Measurements from ENCODE around the gene SMURF1.

SMURF1 gene

DNA sequence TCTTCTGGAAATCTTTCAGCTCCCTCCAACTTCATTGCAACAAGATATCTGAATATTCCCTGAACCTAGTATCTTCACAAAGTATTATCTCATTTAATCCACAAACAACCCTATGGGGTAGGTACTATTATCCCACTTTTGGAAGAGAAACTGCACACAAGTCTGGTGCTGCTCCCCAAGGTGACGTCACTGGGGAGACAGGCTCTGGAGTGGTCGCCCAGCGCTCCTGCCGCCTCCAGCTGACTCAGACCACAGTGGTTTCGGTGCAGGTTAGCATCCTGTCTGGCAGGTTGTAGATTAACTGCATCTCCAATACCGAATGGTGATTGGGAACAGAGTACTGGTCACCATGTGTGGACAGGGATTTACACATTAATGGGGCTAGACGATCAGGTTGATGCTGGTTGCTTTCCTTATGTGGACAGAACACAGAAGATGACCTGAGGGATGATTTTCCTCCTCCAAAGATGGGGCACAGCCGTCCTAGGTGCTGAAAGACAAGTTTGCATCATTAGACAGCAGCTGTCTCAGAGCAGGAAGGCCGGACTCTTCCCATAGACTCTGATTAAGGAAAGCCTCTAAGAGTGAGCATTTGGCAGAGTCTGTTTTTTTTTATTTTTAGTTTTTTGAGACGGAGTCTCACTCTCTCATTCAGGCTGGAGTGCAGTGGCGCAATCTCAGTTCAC, 137.0 kb downstream of the SMURF1 start:
- H3K27me3 Mint-ChIP-seq, result no peaks in the 10 kb centered on the region
- H3K4me3 Mint-ChIP-seq, result no peak overlapping the region
- peaks cover 34% of the 10 kb centered on the region for H3K36me3 Mint-ChIP-seq
- H3K9me3 Mint-ChIP-seq, result no peaks in the 10 kb centered on the region
- peaks cover 3% of the 10 kb centered on the region for H3K4me1 Mint-ChIP-seq
- no peak overlapping the region for H3K27ac Mint-ChIP-seq
- DNase-seq (ENCODE audit: low spot score in 2 of 2) (no peak), ATAC-seq (ENCODE audit: low read depth) (no peak)

DNA sequence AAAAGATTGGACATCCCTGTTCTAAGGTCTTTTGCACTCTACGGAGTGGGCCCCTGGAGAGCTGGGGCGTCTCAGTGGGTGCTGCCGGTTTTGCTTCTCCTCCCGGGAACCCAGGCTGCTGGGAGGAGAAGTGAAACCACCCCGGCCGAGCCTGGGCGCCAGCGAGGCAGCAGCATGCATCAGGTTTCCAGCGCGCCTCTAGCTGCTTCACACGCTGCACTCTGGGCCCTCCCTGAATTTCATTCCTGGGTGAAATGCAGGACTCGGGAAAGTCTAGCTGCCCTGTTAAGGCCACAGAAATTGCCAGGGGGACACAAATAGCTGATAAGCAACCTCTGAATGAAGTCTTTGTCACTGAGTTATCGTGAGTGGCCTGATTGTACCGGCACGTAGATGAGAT, 138.1 kb downstream of the SMURF1 start:
- peak; percentile 34 to 37 for DNase-seq (ENCODE audit: low spot score in 2 of 2)
- H3K4me3 Mint-ChIP-seq, result no peak overlapping the region
- H3K4me1 Mint-ChIP-seq, result peaks cover 3% of the 10 kb centered on the region
- H3K36me3 Mint-ChIP-seq, result peaks cover 40% of the 10 kb centered on the region
- H3K9me3 Mint-ChIP-seq, result no peaks in the 10 kb centered on the region
- H3K27me3 Mint-ChIP-seq, result no peaks in the 10 kb centered on the region
- peak overlapping the region; percentile 75 for H3K27ac Mint-ChIP-seq
- peak; percentile 95 for ATAC-seq (ENCODE audit: low read depth)

DNA sequence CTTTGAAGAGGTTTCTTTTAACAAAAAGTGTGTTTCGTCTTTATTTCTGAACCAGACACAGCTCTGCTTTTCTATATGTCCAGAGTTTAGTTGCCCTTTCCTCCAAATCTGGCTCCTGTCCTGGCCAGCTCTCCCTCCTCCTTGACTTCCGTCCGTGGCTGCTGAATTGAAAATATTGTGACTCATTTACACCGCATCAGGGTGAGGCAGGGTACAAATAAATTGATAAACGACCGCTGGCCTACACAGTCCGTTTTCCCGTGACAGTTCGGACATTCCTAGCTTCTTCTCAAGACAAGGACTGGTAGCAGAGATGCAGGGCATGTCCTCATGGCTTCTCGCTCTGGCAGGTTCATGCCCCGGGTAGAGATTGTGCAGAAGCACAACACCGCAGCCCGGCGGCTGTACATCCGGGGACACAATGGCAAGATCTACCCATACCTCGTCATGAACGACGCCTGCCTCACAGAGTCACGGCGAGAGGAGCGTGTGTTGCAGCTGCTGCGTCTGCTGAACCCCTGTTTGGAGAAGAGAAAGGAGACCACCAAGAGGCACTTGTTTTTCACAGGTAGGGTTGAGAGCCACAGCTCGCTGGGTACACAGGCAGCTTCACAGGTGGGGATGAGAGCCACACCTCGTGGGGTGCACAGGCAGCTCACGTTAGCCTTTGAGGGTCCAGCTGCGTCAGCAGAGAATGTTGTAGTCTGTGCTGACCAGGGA, 139.0 kb downstream of the SMURF1 start:
- Mint-ChIP-seq H3K27me3 (no peaks in the 10 kb centered on the region), H3K36me3 (peaks cover 33% of the 10 kb centered on the region), H3K4me1 (peaks cover 3% of the 10 kb centered on the region), H3K4me3 (no peak overlapping the region), H3K27ac (peak overlapping the region; percentile 75), H3K9me3 (no peaks in the 10 kb centered on the region)
- ATAC-seq (ENCODE audit: low read depth) (no peak), DNase-seq (ENCODE audit: low spot score in 2 of 2) (no peak)

DNA sequence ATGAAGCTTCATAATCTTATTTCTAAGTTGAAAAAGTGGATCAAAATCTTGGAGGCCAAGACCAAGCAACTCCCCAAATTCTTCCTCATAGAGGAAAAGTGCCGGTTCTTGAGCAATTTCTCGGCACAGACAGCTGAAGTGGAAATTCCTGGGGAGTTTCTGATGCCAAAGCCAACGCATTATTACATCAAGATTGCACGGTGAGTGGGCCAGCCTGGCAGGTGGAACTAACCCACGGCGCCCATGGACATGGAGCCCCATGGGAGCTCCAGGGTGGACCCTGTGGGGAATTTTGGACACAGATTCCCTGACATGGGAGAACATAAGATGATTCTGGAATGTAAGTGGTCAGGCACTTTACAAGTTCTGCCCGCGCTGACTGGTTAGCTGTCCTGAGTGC, 139.7 kb downstream of the SMURF1 start:
- no peak for ATAC-seq (ENCODE audit: low read depth)
- H3K9me3 Mint-ChIP-seq, result no peaks in the 10 kb centered on the region
- no peaks in the 10 kb centered on the region for H3K27me3 Mint-ChIP-seq
- H3K4me3 Mint-ChIP-seq, result no peak overlapping the region
- peaks cover 37% of the 10 kb centered on the region for H3K36me3 Mint-ChIP-seq
- peaks cover 3% of the 10 kb centered on the region for H3K4me1 Mint-ChIP-seq
- DNase-seq (ENCODE audit: low spot score in 2 of 2), result no peak
- H3K27ac Mint-ChIP-seq, result no peak overlapping the region

DNA sequence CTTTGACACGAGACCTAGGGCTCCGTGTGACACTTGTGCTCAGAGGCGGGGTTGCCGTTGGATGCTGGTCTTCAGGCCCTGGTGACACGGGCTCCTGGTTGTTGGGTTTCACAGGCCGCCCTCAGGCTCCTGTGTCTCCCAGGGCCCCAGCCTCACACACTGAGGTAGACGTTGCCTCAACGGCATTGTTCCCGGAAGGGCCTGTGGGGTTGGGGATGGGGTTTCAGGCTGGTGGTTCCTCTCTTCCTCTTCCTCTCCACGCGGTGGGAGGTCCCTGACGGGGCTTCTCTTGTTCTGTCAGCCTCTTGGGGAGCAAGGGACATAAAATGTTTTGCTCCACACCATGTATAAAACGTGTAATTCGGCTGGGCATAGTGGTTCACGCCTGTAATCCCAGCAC, 140.5 kb downstream of the SMURF1 start:
- Mint-ChIP-seq H3K4me1 (peaks cover 3% of the 10 kb centered on the region), H3K36me3 (peaks cover 37% of the 10 kb centered on the region), H3K27ac (no peak overlapping the region), H3K4me3 (no peak overlapping the region), H3K27me3 (no peaks in the 10 kb centered on the region), H3K9me3 (no peaks in the 10 kb centered on the region)
- ATAC-seq (ENCODE audit: low read depth) (no peak), DNase-seq (ENCODE audit: low spot score in 2 of 2) (no peak)

DNA sequence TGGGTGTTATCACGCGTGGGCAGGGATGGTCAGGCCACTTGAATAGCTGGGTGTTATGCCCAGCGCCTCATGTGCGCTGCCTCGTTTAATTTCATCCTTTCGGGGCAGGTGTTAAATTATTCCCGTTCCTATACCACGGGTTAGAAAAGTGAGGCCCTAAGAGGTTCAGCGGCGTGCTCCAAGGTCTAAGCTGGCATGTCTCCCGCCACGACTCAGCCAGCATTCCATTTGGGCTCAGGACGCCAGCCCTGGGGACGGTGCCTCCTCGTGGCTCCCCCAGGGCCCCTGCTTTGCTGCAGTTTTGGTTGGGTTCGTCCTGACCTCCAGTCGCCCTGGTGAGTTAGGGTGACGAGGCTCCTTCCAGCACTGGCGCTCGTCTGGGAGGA, 141.1 kb downstream of the SMURF1 start:
- H3K9me3 Mint-ChIP-seq, result no peaks in the 10 kb centered on the region
- no peak overlapping the region for H3K27ac Mint-ChIP-seq
- DNase-seq (ENCODE audit: low spot score in 2 of 2), result no peak
- H3K4me1 Mint-ChIP-seq, result peaks cover 3% of the 10 kb centered on the region
- no peak overlapping the region for H3K4me3 Mint-ChIP-seq
- ATAC-seq (ENCODE audit: low read depth), result no peak
- H3K36me3 Mint-ChIP-seq, result peaks cover 34% of the 10 kb centered on the region
- no peaks in the 10 kb centered on the region for H3K27me3 Mint-ChIP-seq

DNA sequence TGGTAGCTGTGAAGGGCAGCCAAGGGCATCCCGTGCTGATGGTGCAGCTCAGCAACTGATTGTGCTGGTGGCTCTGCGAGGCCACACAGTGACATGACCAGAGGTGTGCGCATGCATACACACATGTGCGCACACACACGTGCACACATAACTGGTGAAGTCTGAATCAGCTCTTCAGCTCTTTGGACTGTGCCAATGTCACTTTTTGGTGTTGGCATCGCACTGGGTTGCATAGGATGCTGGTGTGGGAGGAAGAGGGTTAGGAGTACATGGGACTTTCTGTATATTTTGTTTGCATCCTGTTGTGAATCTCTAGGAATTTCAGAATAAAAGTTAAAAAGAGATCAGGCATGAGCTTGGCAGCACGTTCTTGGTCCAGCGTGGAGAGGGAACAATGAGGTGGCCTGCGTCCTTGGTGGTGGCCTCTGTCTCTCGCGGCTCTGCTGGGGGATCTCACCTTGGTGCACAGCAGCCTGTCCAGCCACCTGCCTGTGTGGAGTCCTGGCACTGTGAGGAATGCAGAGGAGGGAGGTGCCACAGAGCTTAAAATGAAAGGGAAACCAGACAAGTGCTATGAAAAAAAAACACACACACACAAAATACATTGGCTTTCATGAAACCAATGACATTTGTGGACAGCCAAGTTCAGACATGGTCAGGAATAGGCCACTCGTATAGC, 141.6 kb downstream of the SMURF1 start:
- Mint-ChIP-seq H3K36me3 (peaks cover 34% of the 10 kb centered on the region), H3K9me3 (no peaks in the 10 kb centered on the region), H3K4me1 (peaks cover 3% of the 10 kb centered on the region), H3K27me3 (no peaks in the 10 kb centered on the region), H3K27ac (no peak overlapping the region), H3K4me3 (no peak overlapping the region)
- DNase-seq (ENCODE audit: low spot score in 2 of 2), result no peak
- ATAC-seq (ENCODE audit: low read depth), result no peak

DNA sequence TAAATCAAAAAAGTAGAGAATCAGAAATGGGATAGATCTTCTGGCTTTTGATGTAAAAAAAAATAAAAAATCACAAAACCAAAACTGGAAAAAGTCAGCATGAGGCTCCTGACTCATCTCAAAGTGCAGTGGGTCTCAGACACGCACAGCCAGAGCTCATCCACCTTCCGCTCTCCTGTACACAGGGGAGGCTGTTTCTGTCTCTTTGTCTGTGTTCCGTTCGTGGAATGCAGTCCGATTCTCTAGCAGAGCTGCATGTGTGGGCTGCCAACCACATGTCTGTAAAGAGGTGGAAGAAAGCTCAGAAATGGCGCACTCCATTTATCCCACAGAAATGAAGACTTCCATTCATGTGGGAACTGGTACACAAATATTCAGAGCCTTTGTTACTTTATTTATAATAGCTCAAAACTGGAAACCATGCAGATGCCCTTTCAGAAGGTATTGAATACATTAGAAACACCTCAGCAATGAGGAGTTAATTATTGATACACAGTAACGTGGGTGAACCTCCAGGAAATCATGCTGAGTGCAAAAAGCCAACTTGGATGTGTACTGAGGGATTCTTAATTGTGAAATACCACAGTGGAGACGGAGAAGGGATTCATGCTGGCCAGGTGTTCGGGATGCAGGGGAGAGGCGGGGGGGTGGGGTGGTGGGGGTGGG, 142.3 kb downstream of the SMURF1 start:
- peaks cover 30% of the 10 kb centered on the region for H3K36me3 Mint-ChIP-seq
- H3K27ac Mint-ChIP-seq, result peak overlapping the region; percentile 55
- peaks cover 3% of the 10 kb centered on the region for H3K4me1 Mint-ChIP-seq

DNA sequence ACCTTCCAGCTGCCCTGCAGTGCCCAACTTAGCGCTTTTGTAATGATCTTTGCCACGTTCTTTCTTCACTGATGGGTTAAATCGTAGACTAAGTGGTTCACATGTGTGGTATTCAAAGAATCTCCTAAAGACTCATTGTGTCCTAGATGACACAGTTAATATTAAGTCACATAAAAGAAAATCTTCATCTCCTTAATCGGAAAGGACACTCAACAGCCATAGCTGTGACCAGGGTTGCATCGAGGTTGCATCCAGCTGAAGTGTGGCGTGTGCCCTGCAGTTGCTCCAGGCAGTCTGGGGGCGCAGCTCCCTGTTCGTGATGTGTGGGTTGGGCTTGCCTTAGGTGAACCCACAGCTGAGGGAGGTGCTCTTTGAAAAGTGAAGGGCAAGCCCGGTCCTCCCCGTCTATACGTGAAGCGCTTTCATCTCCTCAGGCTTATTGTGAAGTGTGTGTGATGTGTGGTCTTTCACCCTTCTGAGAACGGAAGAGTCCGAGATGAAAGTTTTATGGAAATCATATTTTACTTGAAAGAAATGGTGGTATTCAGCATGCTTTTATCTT, 142.9 kb downstream of the SMURF1 start:
- Mint-ChIP-seq H3K27ac (no peak overlapping the region), H3K4me1 (peaks cover 5% of the 10 kb centered on the region), H3K27me3 (no peaks in the 10 kb centered on the region), H3K36me3 (peaks cover 29% of the 10 kb centered on the region), H3K4me3 (no peak overlapping the region), H3K9me3 (no peaks in the 10 kb centered on the region)
- DNase-seq (ENCODE audit: low spot score in 2 of 2), result no peak
- no peak for ATAC-seq (ENCODE audit: low read depth)

More for the DNA sequence above, 142.3 kb downstream of the SMURF1 start:
- Mint-ChIP-seq H3K27me3 (no peaks in the 10 kb centered on the region), H3K9me3 (no peaks in the 10 kb centered on the region), H3K4me3 (no peak overlapping the region)
- DNase-seq (ENCODE audit: low spot score in 2 of 2) (no peak), ATAC-seq (ENCODE audit: low read depth) (no peak)

DNA sequence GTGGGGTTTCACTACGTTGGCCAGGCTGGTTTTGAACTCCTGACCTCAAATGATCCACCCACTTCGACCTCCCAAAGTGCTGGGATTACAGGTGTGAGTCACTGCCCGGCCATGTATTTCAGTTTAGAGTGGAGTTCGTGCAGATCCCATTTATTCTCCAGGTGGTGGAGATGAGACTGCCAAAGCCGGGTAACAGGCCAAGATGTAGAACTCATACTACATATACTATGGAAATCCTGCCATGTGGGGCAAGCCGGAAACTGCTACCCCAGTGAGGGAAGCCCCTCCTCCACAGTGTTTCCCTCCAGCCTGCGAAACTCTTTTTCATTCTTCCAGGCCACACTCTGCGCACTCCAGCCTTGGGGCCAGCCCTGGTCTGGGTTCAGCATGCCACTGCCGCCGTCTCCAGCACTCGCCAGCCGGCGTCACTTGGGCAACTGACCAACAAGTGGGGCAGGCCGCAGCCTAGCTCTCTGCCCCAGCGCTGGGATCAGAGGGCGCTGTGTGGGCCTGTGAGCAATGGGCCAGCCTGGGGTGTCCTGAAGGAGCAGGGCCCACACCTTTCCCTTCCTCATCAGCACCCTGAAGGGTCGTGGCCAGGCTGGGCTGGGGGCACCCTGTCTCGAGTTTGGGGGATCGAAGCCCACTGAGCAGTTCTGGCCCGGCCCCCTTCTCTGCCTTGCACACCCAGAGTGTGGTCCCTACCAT, 143.6 kb downstream of the SMURF1 start:
- no peak for ATAC-seq (ENCODE audit: low read depth)
- no peak for DNase-seq (ENCODE audit: low spot score in 2 of 2)
- Mint-ChIP-seq H3K9me3 (no peaks in the 10 kb centered on the region), H3K27ac (no peak overlapping the region), H3K4me1 (peaks cover 10% of the 10 kb centered on the region), H3K36me3 (peaks cover 31% of the 10 kb centered on the region), H3K4me3 (no peak overlapping the region), H3K27me3 (no peaks in the 10 kb centered on the region)

DNA sequence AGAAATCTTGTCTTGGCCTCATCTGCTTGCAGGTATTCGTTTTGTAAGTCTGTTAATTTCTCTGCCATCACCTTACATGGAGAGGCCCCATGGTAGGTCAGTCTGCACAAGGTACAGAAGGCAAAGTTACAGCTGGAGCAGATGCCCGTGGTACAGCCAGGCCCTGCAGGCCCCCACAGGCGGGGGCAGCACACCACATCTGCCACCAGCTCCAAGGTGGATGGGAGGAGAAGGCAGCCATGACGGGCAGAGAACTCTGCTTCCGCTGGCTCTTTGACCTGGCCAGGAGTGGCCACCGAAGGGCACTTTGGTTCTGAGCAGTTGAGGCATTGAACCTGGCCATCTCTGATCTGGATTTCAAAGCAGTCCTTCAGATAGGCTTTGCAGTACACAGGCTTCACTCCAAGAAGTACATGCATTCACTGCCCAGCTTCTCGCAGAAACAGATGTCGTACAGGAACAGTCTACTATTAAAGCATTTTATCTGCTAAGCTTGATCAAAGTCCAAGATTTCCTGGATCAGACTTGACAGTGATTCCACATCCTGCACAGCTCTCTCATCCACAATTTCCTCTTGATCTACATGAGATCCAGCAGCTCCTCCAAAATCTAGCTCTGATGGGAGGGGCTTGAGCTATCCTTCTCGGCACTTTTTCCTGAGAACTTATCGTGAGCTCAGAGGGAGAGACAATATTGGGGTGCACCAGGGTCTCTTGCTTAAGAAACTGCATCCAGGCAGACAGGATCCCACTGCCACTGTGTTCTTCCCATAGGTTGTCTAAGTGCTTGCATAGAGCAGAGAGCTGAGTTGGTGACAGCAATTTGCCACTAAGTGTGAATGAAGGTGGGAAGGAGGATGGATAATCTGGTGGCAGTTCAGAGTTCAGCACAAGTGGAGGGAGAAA, 144.8 kb downstream of the SMURF1 start:
- Mint-ChIP-seq H3K36me3 (peaks cover 32% of the 10 kb centered on the region), H3K4me1 (peaks cover 7% of the 10 kb centered on the region), H3K27ac (peak overlapping the region; percentile 28), H3K4me3 (no peak overlapping the region), H3K27me3 (no peaks in the 10 kb centered on the region), H3K9me3 (no peaks in the 10 kb centered on the region)
- ATAC-seq (ENCODE audit: low read depth) (no peak), DNase-seq (ENCODE audit: low spot score in 2 of 2) (no peak)

DNA sequence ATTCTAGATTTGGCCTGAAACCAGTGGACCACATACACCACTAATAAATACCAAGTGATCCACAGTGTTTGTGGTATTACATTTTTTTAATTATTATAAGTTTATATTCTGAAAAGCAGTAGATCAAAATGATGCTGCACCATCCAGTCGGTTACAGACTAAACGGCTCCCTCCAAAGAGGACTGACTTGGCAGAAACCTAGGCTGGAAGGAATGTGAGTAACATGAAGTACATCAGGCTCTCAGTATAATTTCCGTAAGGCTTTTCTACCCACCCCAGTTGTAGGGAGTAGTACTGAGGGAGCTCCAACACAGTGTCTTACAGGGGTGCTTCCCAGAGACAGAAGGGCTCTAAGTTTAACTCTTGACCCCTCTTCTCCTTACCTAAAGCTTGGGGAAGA, 146.1 kb downstream of the SMURF1 start:
- Mint-ChIP-seq H3K27ac (no peak overlapping the region), H3K9me3 (no peaks in the 10 kb centered on the region), H3K4me1 (peaks cover 7% of the 10 kb centered on the region), H3K36me3 (peaks cover 32% of the 10 kb centered on the region), H3K27me3 (no peaks in the 10 kb centered on the region), H3K4me3 (no peak overlapping the region)
- ATAC-seq (ENCODE audit: low read depth) (no peak), DNase-seq (ENCODE audit: low spot score in 2 of 2) (no peak)

DNA sequence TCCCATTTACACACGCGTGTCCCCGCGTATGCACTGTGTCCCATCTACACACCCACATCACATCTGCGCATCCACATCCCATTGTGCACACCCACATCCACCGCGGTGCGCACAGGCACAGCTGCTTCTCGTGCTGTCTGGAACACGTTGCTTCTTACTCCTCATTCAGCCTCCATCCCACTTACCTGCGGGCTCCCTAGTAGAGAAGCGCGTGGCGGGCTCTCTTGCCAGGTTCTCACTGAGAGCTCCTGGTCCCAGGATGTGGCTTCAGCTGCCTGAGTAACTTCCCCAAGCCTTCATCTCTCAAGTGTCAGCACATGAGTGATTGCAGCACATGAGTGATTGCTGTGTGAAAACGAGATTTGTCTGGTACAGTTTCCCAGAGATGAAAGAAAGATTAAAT, 147.8 kb downstream of the SMURF1 start:
- no peak for DNase-seq (ENCODE audit: low spot score in 2 of 2)
- Mint-ChIP-seq H3K27ac (no peak overlapping the region), H3K36me3 (peaks cover 40% of the 10 kb centered on the region), H3K9me3 (no peaks in the 10 kb centered on the region), H3K27me3 (no peaks in the 10 kb centered on the region), H3K4me3 (no peak overlapping the region), H3K4me1 (peaks cover 7% of the 10 kb centered on the region)
- ATAC-seq (ENCODE audit: low read depth), result no peak

All from memory B cell (primary cell).